Breast epithelium (tissue), 4 donors: ENCODE measurements around the gene CCNG1. TPM values are rescaled to one million over a fixed set of nuclear protein-coding genes. Genes with fewer than 3 reads are reported as not detected.
"Not testable (repeated sequence)": the region's sequence is repeated elsewhere in the genome, so short reads cannot be mapped to it uniquely, and the experiment has no call there.

Experiments
- DNase-seq, 2 donors: peaks; one replicate each; pipeline ENCODE4 v3.0.0-alpha.2; 2019; ENCODE audit warnings: low spot score in 2 of 2
- H3K27ac ChIP-seq, 2 donors: fragments of 200-600 bp; sonication (generic) in 1 of 2; one replicate each; pipeline ENCODE4 v1.5.1; 2016 to 2019; ENCODE audit warnings: mild to moderate bottlenecking in 1 of 2
- H3K27me3 ChIP-seq, 2 donors: fragments of 200-600 bp; sonication (generic) in 1 of 2; one replicate each; pipeline versions ENCODE4 v1.5.1 to v1.6.0; 2017 to 2019; ENCODE audit warnings: control low read depth in 1 of 2, mild to moderate bottlenecking in 1 of 2
- H3K36me3 ChIP-seq: fragments of 200-600 bp; one replicate; pipeline ENCODE4 v1.5.1; 2019
- H3K4me1 ChIP-seq, 2 donors: fragments of 200-600 bp; sonication (generic); one replicate each; pipeline ENCODE4 v1.5.1; 2016 to 2019; ENCODE audit warnings: control low read depth in 1 of 2
- H3K4me3 ChIP-seq, 3 donors: fragments of 200-600 bp; sonication (generic); 1 replicate in 2 of 3; 2 replicates in 1 of 3; pipeline ENCODE4 v1.5.1; 2016 to 2019; ENCODE audit warnings: mild to moderate bottlenecking in 3 of 3, moderate library complexity in 2 of 3
- H3K9me3 ChIP-seq, 2 donors: fragments of 200-600 bp; sonication (generic) in 1 of 2; one replicate each; pipeline ENCODE4 v1.5.1; 2016 to 2019; ENCODE audit warnings: control low read depth in 1 of 2
- CTCF ChIP-seq, 3 donors: fragments of 450-650 bp; IDR thresholded peaks; one replicate each; pipeline ENCODE4 v1.5.1; 2016 to 2017; ENCODE audit warnings: antibody characterized with exemption in 3 of 3, mild to moderate bottlenecking in 3 of 3, moderate library complexity in 3 of 3
- POLR2A ChIP-seq: fragments of 450-650 bp; IDR thresholded peaks from one replicate; pipeline ENCODE4 v1.6.1; 2016; ENCODE audit warnings: antibody characterized with exemption, mild to moderate bottlenecking, moderate library complexity
- POLR2AphosphoS5 ChIP-seq, 3 donors: sonication (generic); formaldehyde crosslinking; IDR thresholded peaks; one replicate each; pipeline ENCODE4 v1.6.1; 2017; ENCODE audit warnings: antibody characterized with exemption in 3 of 3
- intact Hi-C: fragments of 100-400 bp; cut with DNase I; formaldehyde crosslinking; loops from one replicate; pipeline ENCODE4 v1.15.1; 2023; ENCODE audit warnings: low total_unique reads
- total RNA-seq, 3 donors: library from RNA; depleted of rRNA; stranded (reverse); fragments of >200 nt; gene quantifications; one replicate each; pipeline ENCODE4 v1.1.0, GENCODE V29; 2016

The CCNG1 gene
- total RNA-seq, 3 donors from 2014 or later, result 168 to 221 (median 178) TPM

- no peaks in the 10 kb centered on the region for H3K27me3 ChIP-seq
- peaks cover 0 to 6% of the 10 kb centered on the region in 2 donors for H3K4me1 ChIP-seq
- H3K36me3 ChIP-seq, result no peaks in the 10 kb centered on the region
- H3K27ac ChIP-seq, result no peak overlapping the region
- DNase-seq, result no peak
- intact Hi-C loops, result no loop called here
- H3K4me3 ChIP-seq, result no peak overlapping the region
- no peak for TF ChIP-seq POLR2AphosphoS5 (IDR thresholded peaks at IDR 0.05)
- no peak for TF ChIP-seq POLR2A
- no peak for TF ChIP-seq CTCF (IDR thresholded peaks at IDR 0.05)
- no peaks in the 10 kb centered on the region for H3K9me3 ChIP-seq
Measured at GRCh38 chr5:163409384-163409783, 28.0 kb upstream of the CCNG1 start.

GRCh38 chr5:163410505-163410904 lies 26.9 kb upstream of the CCNG1 start:
- TF ChIP-seq POLR2A, result no peak
- no peak for TF ChIP-seq POLR2AphosphoS5 (IDR thresholded peaks at IDR 0.05)
- TF ChIP-seq CTCF (IDR thresholded peaks at IDR 0.05), result no peak
- intact Hi-C loops, result no loop called here
- H3K4me1 ChIP-seq, result peaks cover 0 to 6% of the 10 kb centered on the region in 2 donors
- no peaks in the 10 kb centered on the region for H3K9me3 ChIP-seq
- no peak overlapping the region for H3K4me3 ChIP-seq
- no peaks in the 10 kb centered on the region for H3K27me3 ChIP-seq
- DNase-seq, result no peak
- no peak overlapping the region for H3K27ac ChIP-seq
- no peaks in the 10 kb centered on the region for H3K36me3 ChIP-seq

- intact Hi-C loops, DNase-seq, H3K27me3 ChIP-seq, H3K4me1 ChIP-seq, H3K9me3 ChIP-seq, H3K4me3 ChIP-seq, H3K27ac ChIP-seq, H3K36me3 ChIP-seq: not testable (repeated sequence)
Measured at GRCh38 chr5:163415673-163416072, 21.7 kb upstream of the CCNG1 start.

- DNase-seq, result no peak
- intact Hi-C loops, result no loop called here
- no peaks in the 10 kb centered on the region for H3K36me3 ChIP-seq
Measured at GRCh38 chr5:163424836-163425235, 12.6 kb upstream of the CCNG1 start.

GRCh38 chr5:163426128-163426527 lies 11.3 kb upstream of the CCNG1 start:
- H3K9me3 ChIP-seq, intact Hi-C loops, H3K36me3 ChIP-seq, DNase-seq, H3K4me3 ChIP-seq, H3K4me1 ChIP-seq, H3K27me3 ChIP-seq, H3K27ac ChIP-seq: not testable (repeated sequence)

More at GRCh38 chr5:163424836-163425235, 12.6 kb upstream of the CCNG1 start:
- Histone ChIP-seq H3K4me1 (no peaks in the 10 kb centered on the region), H3K27me3 (no peaks in the 10 kb centered on the region), H3K9me3 (no peaks in the 10 kb centered on the region), H3K4me3 (no peak overlapping the region), H3K27ac (no peak overlapping the region)
- no peak for TF ChIP-seq CTCF (IDR thresholded peaks at IDR 0.05)
- no peak for TF ChIP-seq POLR2A
- TF ChIP-seq POLR2AphosphoS5 (IDR thresholded peaks at IDR 0.05), result no peak

- H3K4me1 ChIP-seq, result no peaks in the 10 kb centered on the region
- no peak overlapping the region for H3K4me3 ChIP-seq
- no peaks in the 10 kb centered on the region for H3K36me3 ChIP-seq
- no peak for TF ChIP-seq POLR2A
- no peak for TF ChIP-seq POLR2AphosphoS5 (IDR thresholded peaks at IDR 0.05)
- TF ChIP-seq CTCF (IDR thresholded peaks at IDR 0.05), result no peak
- DNase-seq, result no peak
- H3K27ac ChIP-seq, result no peak overlapping the region
- intact Hi-C loops, result no loop called here
- H3K27me3 ChIP-seq, result no peaks in the 10 kb centered on the region
- H3K9me3 ChIP-seq, result no peaks in the 10 kb centered on the region
Measured at GRCh38 chr5:163432544-163432943, 4.9 kb upstream of the CCNG1 start.
